Measurements from ENCODE around the gene SLC27A4.

Gene SLC27A4

GRCh38 chr9:128324401-128324800 is 15.9 kb upstream of the SLC27A4 start:
- no peak overlapping the region for H3K27ac ChIP-seq (ENCODE audit: extremely low read depth, low read depth, low read length)
- no peaks in the 10 kb centered on the region for H3K4me1 ChIP-seq (ENCODE audit: control insufficient read depth, insufficient read depth, low read length)
- H3K9me3 ChIP-seq (ENCODE audit: control insufficient read depth, insufficient read depth, low read depth, low read length): no peaks in the 10 kb centered on the region
- H3K4me3 ChIP-seq (ENCODE audit: low read depth, low read length): no peak overlapping the region
- TF ChIP-seq AEBP2 (tag by site-specific recombination; IDR thresholded peaks at IDR 0.05; ENCODE audit: borderline replicate concordance) (no peak), ZNF664 (tag by site-specific recombination; IDR thresholded peaks at IDR 0.05) (no peak), ZNF488 (tag by site-specific recombination; IDR thresholded peaks at IDR 0.05) (no peak), ZNF121 (tag by site-specific recombination; IDR thresholded peaks at IDR 0.05) (0 out of 2 replicates have a peak, but pooled peaks have one; percentile 9), KLF9 (tag by site-specific recombination; IDR thresholded peaks at IDR 0.05; ENCODE audit: low read depth) (no peak)
- ChIA-PET CTCF (interaction anchor here (0.6 to 0.9 kb wide), 5 partner anchors 14 to 1825 kb away, joined by 3 to 4 read pairs (median 3); no protein-coding TSS in a partner anchor), POLR2A (interaction anchor here (0.6 kb wide), 1 partner anchor 23 kb away, joined by 3 read pairs; no protein-coding TSS in a partner anchor)
- peaks cover 0 to 41% of the 10 kb centered on the region in 2 experiments; a peak in 1 of 3 replicates for H3K36me3 ChIP-seq (ENCODE audit: control insufficient read depth in 2 of 2, insufficient read depth in 1 of 2, low read length in 2 of 2)

- POLR2A ChIA-PET: interaction anchor here (0.6 kb wide), 1 partner anchor 75 kb away, joined by 3 read pairs; no protein-coding TSS in a partner anchor
- no peak overlapping the region for H3K4me3 ChIP-seq (ENCODE audit: low read depth, low read length)
- CTCF ChIA-PET: no interaction called here
- TF ChIP-seq ZNF416 (tag by site-specific recombination; IDR thresholded peaks at IDR 0.05) (no peak), ZBTB26 (tag by site-specific recombination; optimal IDR thresholded peaks at IDR 0.05) (no peak), ZNF549 (tag by site-specific recombination; IDR thresholded peaks at IDR 0.05) (no peak), SALL2 (tag by site-specific recombination; IDR thresholded peaks at IDR 0.05; ENCODE audit: borderline replicate concordance) (no peak), ZBTB48 (tag by site-specific recombination; IDR thresholded peaks at IDR 0.05) (no peak), PRDM6 (tag by site-specific recombination; IDR thresholded peaks at IDR 0.05) (no peak), ZNF777 (tag by site-specific recombination; IDR thresholded peaks at IDR 0.05; ENCODE audit: borderline replicate concordance) (no peak), ZNF623 (tag by site-specific recombination; IDR thresholded peaks at IDR 0.05) (no peak)
- no peaks in the 10 kb centered on the region for H3K9me3 ChIP-seq (ENCODE audit: control insufficient read depth, insufficient read depth, low read depth, low read length)
- peaks cover under 1 to 39% of the 10 kb centered on the region in 2 experiments; a peak in 2 of 3 replicates for H3K36me3 ChIP-seq (ENCODE audit: control insufficient read depth in 2 of 2, insufficient read depth in 1 of 2, low read length in 2 of 2)
- no peak overlapping the region for H3K27ac ChIP-seq (ENCODE audit: extremely low read depth, low read depth, low read length)
- no peaks in the 10 kb centered on the region for H3K4me1 ChIP-seq (ENCODE audit: control insufficient read depth, insufficient read depth, low read length)
These were observed 14.7 kb upstream of the SLC27A4 start for GRCh38 chr9:128325629-128326028.

- no peak overlapping the region for H3K4me3 ChIP-seq (ENCODE audit: low read depth, low read length)
- POLR2A ChIA-PET: no interaction called here
- no peak overlapping the region for H3K27ac ChIP-seq (ENCODE audit: extremely low read depth, low read depth, low read length)
These were observed 6.9 kb upstream of the SLC27A4 start for GRCh38 chr9:128333451-128333869.

More at GRCh38 chr9:128333451-128333869, 6.9 kb upstream of the SLC27A4 start:
- Histone ChIP-seq H3K4me1 (ENCODE audit: control insufficient read depth, insufficient read depth, low read length) (no peaks in the 10 kb centered on the region), H3K9me3 (ENCODE audit: control insufficient read depth, insufficient read depth, low read depth, low read length) (no peaks in the 10 kb centered on the region), H3K36me3 (ENCODE audit: control insufficient read depth in 2 of 2, insufficient read depth in 1 of 2, low read length in 2 of 2) (peaks cover 4 to 26% of the 10 kb centered on the region in 2 experiments; a peak in 2 of 3 replicates)
- TF ChIP-seq ZIC2 (tag by site-specific recombination; IDR thresholded peaks at IDR 0.05): peak; percentile 95
- no peak for TF ChIP-seq FEZF1 (tag by site-specific recombination; IDR thresholded peaks at IDR 0.05)
- TF ChIP-seq ZBTB17 (tag by site-specific recombination; IDR thresholded peaks at IDR 0.05): no peak
- no peak for TF ChIP-seq ZFP69B (tag by site-specific recombination; IDR thresholded peaks at IDR 0.05)
- TF ChIP-seq ZNF24 (tag by site-specific recombination; IDR thresholded peaks at IDR 0.05): no peak
- TF ChIP-seq ZNF488 (tag by site-specific recombination; IDR thresholded peaks at IDR 0.05): no peak
- CTCF ChIA-PET: interaction anchor here (1.5 kb wide), 1 partner anchor 29 kb away, joined by 8 read pairs; no protein-coding TSS in a partner anchor

Data from HEK293 (cell line).